ENCODE results near the gene CRELD2. TPM values are rescaled to one million over a fixed set of nuclear protein-coding genes. Genes with fewer than 3 reads are reported as not detected.

Gene CRELD2
- total and polyA plus RNA-seq, 2 of the 8 experiments (the other 6 are each of a cell fraction or from before 2014, with no cell fraction given), result 24.5 to 36.6 TPM

DNA sequence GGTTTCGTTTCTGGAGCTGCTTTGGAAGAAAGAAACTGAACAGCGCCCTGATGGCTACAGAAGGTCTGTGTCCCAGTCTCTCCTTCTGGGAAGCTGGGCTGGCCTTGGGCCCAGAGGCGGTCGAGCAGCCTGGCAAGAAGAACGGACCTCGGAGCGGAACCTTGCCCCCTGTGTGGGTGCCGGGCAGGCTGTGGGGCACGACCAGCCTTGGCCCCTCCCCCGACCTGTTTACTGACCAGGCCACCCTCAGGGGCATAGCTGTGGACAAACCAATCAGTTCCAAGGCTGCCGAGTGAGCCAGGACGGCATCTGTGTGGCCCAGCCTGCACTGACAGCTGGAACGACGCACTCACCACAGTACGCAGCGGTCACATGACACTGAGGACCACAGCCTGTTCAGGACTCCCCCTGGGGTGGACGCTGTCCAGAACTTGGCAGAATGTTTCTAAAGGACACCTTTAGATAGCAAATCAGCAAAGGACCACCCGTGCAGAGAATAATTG is 49.3 kb downstream of the CRELD2 start (continued):
- no peak for TF ChIP-seq RBBP5 (IDR thresholded peaks at IDR 0.05; ENCODE audit: borderline replicate concordance, low read depth, low read length)
- TF ChIP-seq BCL11A (IDR thresholded peaks at IDR 0.05; ENCODE audit: low read depth in 2 of 2, low read length in 2 of 2), result no peak
- TF ChIP-seq EP300 (IDR thresholded peaks at IDR 0.05; ENCODE audit: borderline replicate concordance in 1 of 2, low read depth in 2 of 2, low read length in 2 of 2), result no peak
